GM12892 (cell line): ENCODE results near the gene GALNT18.

Experiments
- POLR2A ChIP-seq: IDR thresholded peaks from 2 replicates; pipeline ENCODE4 v1.6.1; 2011; ENCODE audit warnings: low read depth, low read length, control low read depth
- POLR2AphosphoS5 ChIP-seq: IDR thresholded peaks from 2 replicates; pipeline ENCODE4 v1.6.1; 2011; ENCODE audit warnings: low read depth, low read length, control low read depth
- TAF1 ChIP-seq: IDR thresholded peaks from 2 replicates; pipeline ENCODE4 v1.6.1; 2011; ENCODE audit warnings: low read depth, mild to moderate bottlenecking, control low read depth, low read length, borderline replicate concordance

DNA sequence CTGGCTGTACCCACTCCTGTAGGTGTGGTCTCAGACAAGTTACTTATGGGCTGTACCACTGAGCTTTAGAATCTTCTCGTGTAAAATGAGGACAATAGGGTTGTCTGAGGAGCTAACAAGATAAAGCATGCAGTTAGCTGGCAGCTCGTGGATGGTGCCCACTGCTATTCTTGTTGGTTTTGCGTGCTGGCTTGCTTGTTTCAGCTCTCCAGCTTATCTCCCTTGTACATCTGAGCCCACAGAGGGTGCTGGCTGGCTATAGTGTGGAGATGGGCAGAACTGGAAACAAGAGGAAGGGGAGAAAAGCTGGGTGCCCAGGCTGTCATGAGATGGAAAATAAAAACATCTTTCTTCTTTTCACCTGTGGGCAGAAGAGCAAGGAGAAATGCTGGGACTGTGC lies 46.5 kb upstream of the GALNT18 start:
- TF ChIP-seq POLR2A (no peak), POLR2AphosphoS5 (no peak), TAF1 (no peak)
